ENCODE data around the gene BRD4. TPM values are rescaled to one million over a fixed set of nuclear protein-coding genes. Genes with fewer than 3 reads are reported as not detected.

Gene BRD4
- total RNA-seq, 1 experiment from 2014 or later: 19.1 TPM

DNA sequence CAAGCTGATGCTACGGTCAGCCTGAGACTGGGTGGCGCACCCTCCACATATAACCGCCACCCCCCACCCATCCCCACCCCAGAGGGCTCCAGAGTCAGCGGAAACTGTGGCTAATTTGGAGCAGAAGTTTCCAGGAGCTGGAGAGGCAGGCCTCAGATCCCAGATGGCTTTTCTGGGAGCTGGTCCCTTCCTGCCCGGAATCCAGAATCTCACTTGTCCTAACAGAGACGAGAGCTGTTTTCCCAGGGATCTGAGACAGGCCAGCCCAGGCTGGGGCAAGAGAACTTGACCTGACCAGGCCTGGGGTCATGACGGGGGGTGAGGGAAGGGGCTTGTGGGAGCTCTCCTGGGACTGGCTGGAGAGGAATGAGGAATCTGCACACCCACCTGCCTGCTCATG lies 106.6 kb downstream of the BRD4 start:
- DNase-seq (ENCODE audit: low spot score): no peak

DNA sequence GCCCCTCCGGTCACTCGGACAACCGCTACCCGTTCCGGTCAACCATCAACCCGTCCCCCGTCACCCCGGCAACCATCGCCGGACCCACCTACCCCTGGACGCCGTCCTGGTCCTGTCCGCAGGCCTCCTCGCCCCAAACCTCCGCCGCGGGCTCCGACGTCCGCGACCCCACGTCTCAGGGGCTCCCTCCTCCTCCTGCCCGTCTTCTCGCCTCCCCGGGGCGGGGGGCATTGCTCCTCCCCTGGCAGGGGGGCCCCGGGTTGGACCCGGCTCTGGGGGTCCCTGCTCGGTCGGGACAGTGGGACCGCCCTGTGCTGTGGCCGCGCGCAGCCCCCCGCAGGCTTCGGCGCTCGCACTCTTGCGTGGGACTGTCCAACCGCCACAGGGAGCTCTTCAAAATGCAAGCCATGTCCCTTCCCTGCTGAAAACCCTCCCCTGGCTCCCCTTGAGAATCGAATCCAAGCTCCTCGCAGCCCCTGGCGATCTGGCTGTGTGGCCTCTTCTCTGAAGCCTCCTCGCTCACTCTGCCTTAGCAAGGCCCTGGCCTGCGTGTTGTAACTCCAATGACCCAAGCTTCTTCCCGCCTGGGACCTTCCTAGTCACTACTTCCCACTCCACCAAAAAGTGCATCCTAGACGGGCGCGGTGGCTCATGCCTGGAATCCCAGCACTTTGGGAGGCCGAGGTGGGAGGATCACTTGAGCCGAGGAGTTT lies 108.5 kb downstream of the BRD4 start:
- DNase-seq (ENCODE audit: low spot score): no peak

DNA sequence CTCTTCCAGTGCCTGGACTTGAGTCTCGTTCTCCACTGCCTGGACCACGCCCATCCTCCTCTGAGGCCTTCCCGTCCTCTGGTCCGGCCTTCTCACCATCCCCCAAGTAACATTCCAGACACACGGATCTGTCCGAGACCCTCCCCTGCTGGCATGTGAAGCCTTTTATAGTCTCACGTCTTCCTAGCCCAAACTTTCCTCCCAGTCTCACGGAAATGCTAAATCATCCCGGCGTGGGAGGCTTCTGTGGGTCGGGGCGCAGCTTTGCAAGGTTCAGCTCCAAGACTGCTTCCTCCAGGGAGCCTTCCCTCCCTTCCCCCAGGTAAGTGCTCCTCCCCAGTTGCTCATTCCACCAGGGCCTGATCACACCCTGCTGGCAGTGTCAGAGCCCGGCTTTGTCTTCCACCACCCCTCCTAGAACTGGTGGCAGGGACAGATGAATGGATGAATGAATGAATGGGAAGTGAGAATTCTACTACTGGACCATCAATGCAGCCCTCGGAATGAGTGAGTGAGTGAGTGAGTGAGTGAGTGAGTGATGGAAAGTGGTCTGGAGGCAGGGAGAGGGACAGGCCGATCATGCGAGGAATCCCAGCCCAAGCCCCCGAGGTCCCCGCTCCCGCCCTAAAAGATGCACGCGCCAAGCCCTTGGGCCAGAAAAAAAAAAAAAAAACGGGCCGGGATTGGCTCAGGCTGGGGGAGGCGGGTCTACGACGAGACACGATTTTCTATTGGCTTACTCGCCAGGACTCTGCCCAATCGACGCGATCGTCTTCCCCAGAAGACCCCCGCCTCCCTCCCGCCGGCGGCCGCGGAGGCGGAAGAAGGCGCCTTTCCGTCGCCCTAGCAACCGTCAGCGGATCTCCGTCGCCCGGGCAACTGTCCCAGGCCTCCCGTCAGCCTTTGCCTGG lies 109.3 kb downstream of the BRD4 start:
- DNase-seq (ENCODE audit: low spot score): peak; percentile 85

- DNase-seq (ENCODE audit: low spot score): no peak
These were observed 111.5 kb downstream of the BRD4 start for GRCh38 chr19:15220833-15221232.

GRCh38 chr19:15218501-15218900 lies 113.8 kb downstream of the BRD4 start:
- no peak for DNase-seq (ENCODE audit: low spot score)

GRCh38 chr19:15216363-15216762 lies 116.0 kb downstream of the BRD4 start:
- DNase-seq (ENCODE audit: low spot score): no peak

DNA sequence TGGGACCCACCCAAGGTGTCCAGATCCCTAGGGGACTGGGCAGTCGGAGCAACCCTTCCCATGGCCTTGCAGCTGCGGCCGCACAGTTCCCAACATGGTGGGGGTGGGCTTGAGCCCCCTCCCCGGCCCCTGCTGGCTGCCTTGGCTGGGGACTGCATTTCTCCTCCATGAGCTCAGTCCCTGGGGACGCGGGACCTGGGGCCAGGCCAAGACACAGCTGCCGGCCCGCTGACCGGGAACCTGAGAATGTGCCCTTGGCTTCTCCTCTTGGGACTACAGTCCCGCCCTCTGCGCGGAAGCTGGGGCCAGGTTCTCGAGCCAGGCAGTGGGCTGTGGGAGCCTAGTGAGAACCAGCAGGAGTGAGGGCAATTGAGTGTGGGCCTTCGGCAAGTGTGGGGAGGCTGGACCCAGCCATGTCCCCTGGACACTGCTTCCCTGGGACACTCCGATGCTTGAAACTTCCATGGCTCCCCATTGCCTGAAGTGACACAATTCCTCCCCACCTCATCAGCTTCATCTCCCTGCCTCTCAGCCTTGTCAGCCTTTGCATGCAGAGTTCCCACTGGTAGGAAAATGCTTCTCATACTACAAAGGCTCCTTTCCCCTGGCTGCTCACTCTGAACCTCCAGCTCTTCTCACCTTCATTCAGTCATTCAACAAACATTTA lies 118.5 kb downstream of the BRD4 start:
- DNase-seq (ENCODE audit: low spot score): no peak

DNA sequence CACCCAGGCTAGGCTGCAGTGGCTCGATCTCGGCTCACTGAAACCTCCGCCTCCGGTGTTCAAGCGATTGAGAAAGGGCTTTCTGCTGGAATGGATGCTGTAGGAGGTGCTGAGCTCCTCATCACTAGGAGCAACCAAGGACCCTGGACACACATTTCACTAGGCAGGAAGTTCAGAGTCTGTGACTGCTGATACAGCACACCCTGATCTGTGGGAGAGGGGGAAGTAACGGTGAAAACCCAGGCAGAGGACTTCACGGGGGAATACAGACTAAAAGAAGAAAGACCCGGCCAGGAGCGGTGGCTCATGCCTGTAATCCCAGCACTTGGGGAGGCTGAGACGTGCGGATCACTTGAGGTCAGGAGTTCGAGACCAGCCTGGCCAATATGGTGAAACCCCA lies 119.6 kb downstream of the BRD4 start:
- DNase-seq (ENCODE audit: low spot score): no peak

- DNase-seq (ENCODE audit: low spot score): peak; percentile 59
These were observed 122.0 kb downstream of the BRD4 start for GRCh38 chr19:15210323-15210781.

- no peak for DNase-seq (ENCODE audit: low spot score)
These were observed 130.8 kb downstream of the BRD4 start for GRCh38 chr19:15201374-15202023.

GRCh38 chr19:15200553-15201364 lies 131.6 kb downstream of the BRD4 start, which contains the start of gene NOTCH3:
NOTCH3 (minus strand) TSS chr19:15200995; CDS start chr19:15200905, 90 bp downstream.
- no peak for DNase-seq (ENCODE audit: low spot score)

DNA sequence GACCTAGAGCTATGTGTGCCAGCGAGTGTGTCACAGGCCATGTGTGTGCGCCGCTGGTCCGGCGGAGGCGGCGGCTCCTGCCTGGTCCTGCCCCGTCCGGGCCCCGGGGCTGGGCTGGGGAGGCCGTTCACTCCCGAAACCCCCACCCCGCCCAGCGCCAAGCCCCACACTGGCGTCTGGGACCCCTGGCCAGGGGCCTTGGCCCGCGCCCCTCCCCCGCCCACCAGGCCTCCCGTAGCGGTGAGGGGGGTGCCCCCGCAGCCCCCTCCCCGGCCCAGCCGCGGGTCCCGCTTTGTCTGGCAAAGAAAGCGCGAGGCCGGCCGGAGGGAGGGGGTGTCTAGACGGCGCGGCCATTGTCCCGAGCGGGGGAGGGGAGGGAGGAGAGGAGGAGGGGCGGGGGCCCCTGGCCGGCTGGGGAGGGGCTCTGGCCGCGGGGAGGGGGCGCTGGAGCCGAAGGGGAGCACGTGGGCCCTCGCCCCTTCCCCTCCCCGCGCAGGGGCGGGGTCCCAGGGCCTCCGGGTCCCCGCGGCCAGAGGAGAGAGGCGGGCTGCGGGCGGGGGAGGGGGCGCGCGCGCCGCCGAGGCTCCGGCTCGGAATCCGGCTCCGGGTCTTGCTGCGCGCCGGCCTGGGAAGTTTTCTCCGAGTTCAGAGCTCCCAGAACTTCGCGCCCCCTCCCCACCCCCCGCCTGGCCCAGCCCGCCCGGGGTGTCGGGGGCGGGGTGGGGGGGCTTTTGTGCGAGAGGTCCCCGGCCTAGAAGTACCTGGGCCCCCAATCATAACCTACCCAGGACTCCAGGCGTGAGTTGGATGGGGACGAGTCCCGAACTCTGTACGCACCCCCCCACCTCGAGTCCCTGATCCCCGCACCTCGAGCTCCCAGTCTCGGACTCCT lies 132.4 kb downstream of the BRD4 start:
- no peak for DNase-seq (ENCODE audit: low spot score)

- no peak for DNase-seq (ENCODE audit: low spot score)
These were observed 133.2 kb downstream of the BRD4 start for GRCh38 chr19:15198951-15199660.

DNA sequence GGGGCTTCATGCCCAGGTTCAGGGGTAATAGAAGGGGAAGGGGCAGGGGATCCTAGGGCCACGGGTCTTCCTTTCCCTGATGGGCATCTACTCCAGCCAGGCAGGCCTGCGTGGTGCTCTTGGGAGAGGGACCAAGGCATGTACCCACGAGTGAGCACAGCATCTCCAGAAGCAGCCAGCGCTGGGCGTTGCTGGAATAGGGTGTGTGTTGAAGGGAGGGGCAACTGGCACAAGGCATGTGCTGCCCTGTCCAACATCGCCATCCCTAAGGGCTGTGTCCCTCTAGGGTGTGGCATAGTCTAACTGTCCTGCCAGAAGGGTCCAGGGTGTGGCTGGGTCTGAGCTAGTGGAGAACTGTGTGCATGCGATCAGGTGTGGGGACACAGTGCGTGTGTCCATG lies 134.4 kb downstream of the BRD4 start:
- no peak for DNase-seq (ENCODE audit: low spot score)

GRCh38 chr19:15197275-15197941 lies 134.9 kb downstream of the BRD4 start:
- no peak for DNase-seq (ENCODE audit: low spot score)

DNA sequence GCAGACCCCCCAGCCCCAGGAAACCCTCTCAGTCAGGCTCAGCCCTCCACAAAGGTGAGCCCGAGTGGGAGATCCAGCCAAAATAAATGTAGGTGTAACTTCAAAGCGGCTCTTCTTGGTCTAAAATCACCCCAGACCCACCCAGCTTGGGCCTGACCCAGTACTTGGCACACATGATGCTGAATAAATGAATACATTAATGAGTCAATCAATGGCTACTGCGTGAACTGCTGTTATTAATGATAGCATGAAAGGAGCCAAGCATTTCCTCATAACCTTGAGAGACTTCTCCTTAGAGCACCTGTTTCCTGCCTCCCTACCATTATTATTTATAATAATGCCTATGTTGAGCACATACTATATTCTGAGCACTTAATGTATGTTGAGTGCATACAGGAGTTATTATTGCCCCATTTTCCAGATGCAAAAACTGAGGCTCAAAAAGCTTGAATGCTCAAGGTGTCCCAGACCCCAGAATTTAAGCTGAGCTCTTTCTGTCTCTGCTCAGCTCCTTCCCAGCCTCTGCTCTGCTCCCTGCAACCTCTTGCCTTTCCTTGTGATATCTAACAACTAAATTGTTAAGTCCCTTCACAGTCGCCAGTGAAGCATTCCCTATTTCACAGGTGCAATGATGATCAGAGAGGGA lies 135.9 kb downstream of the BRD4 start:
- DNase-seq (ENCODE audit: low spot score): no peak

DNA sequence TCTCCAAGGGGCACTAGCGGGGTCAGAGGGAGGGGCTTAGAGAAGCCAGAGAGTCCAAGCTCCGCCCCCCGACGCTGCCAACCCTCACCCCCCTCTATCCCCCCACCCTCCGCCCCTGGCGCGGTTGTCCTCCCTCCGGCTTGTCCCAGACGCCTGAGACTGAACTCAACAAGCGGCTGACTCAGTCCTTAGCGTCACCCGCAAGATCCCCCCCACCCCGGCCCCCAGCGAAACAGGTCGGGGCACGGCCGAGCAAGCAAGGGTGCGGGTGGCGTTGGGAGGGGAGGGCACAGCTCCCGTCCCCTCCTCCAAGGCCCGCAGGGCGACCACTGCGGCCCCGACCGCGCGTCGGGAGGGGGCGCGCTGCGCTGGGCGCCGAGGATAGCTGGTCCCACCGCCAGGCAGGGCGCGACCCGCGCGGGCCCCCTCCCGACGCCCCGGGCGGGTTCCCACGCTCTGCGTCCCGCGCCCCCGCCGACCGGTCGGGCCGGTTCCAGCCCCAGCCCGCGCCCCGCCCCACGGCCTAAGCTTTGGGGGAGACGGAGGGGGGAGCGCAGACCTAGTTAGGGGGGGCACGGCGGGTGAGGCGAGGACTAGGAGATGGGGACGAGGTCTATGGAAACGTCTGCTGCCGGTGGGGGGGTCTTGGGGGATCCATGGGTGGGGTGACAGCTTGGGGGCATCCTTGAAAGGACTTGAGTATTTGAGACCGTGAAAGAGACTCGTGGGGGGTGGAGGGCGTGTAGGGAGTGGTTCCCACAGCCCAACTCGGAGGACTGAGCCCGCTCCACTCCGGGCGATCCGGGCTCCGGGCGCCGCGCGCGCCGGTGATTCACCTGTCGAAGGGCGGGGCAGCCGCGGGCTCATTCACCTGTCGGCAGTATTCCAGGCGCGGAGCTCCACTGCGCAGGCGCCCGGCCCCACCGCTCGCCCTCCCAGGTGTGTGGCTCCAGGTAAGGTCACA lies 136.7 kb downstream of the BRD4 start:
- DNase-seq (ENCODE audit: low spot score): no peak
